K562 (cell line): ENCODE data around the gene PSMB4. TPM values are rescaled to one million over a fixed set of nuclear protein-coding genes. Genes with fewer than 3 reads are reported as not detected.
A peak's percentile ranks its signal among the peaks of the same experiment; 100 is the strongest.

Experiments used
- ARID2 ChIP-seq: fragments of 450-650 bp; IDR thresholded peaks from 2 replicates; pipeline ENCODE4 v1.6.1; 2017; ENCODE audit warnings: antibody characterized with exemption, mild to moderate bottlenecking
- ATF4 ChIP-seq: fragments of 450-650 bp; formaldehyde crosslinking; IDR thresholded peaks from 2 replicates; pipeline ENCODE4 v1.4.0; 2022; ENCODE audit warnings: mild to moderate bottlenecking, moderate library complexity
- BRCA1 ChIP-seq, 2 experiments: fragments of 450-650 bp in 1 of 2; sonication (generic) in 1 of 2; formaldehyde crosslinking in 1 of 2; IDR thresholded peaks; 2 replicates each; pipeline versions ENCODE4 v1.5.0 to v1.6.1; 2017 to 2020; ENCODE audit warnings: mild to moderate bottlenecking in 1 of 2, missing genetic modification reagents in 1 of 2
- BRD4 ChIP-seq: fragments of 200-600 bp; sonication (generic); IDR thresholded peaks from 2 replicates; pipeline ENCODE4 v1.6.1; 2017; ENCODE audit warnings: inconsistent platforms
- CEBPB ChIP-seq: fragments of 450-650 bp; IDR thresholded peaks from 2 replicates; pipeline ENCODE4 v1.6.1; 2016; ENCODE audit warnings: missing genetic modification characterization, missing compliant biosample characterization
- GTF2F1 ChIP-seq: IDR thresholded peaks from 2 replicates; pipeline ENCODE4 v1.6.1; 2011; ENCODE audit warnings: low read depth, low read length, improper control_type of control experiment
- HNRNPUL1 ChIP-seq: fragments of 200-400 bp; formaldehyde crosslinking; IDR thresholded peaks from 2 replicates; pipeline ENCODE4 v1.6.1; 2017; ENCODE audit warnings: low read length
- ILF3 ChIP-seq: fragments of 450-650 bp; IDR thresholded peaks from 2 replicates; pipeline ENCODE4 v1.6.1; 2018; ENCODE audit warnings: antibody characterized with exemption, mild to moderate bottlenecking, moderate library complexity, borderline replicate concordance
- JUNB ChIP-seq: fragments of 450-650 bp; formaldehyde crosslinking; conservative IDR thresholded peaks from 2 replicates; pipeline ENCODE4 v1.4.0; 2020; ENCODE audit warnings: mild to moderate bottlenecking
- MAFG ChIP-seq: fragments of 450-650 bp; conservative IDR thresholded peaks from 2 replicates; pipeline ENCODE4 v1.6.1; 2016; ENCODE audit warnings: missing genetic modification characterization, missing compliant biosample characterization
- MEF2D ChIP-seq: conservative IDR thresholded peaks from 2 replicates; pipeline ENCODE4 v1.6.1; 2016; ENCODE audit warnings: low read depth, missing genetic modification characterization, missing compliant biosample characterization
- NCOA2 ChIP-seq, 2 experiments: fragments of 450-650 bp; IDR thresholded peaks; 2 replicates each; pipeline ENCODE4 v1.6.1; 2018; ENCODE audit warnings: mild to moderate bottlenecking in 2 of 2, moderate library complexity in 1 of 2; ENCODE audit not compliant: partially characterized antibody in 2 of 2
- POLR2AphosphoS5 ChIP-seq: IDR thresholded peaks from 2 replicates; pipeline ENCODE4 v1.6.1; 2011; ENCODE audit warnings: mild to moderate bottlenecking, low read depth, low read length, moderate library complexity; ENCODE audit not compliant: control insufficient read depth, insufficient read depth
- PRPF4 ChIP-seq: fragments of 200-400 bp; formaldehyde crosslinking; IDR thresholded peaks from one replicate; pipeline ENCODE4 v1.6.1; 2017; ENCODE audit warnings: low read length, low read depth, mild to moderate bottlenecking; ENCODE audit not compliant: insufficient read depth, poor library complexity, severe bottlenecking
- RB1 ChIP-seq: fragments of 450-650 bp; IDR thresholded peaks from 2 replicates; pipeline ENCODE4 v1.6.1; 2017; ENCODE audit warnings: low read depth, mild to moderate bottlenecking
- RNF2 ChIP-seq: sonication (generic); IDR thresholded peaks from 2 replicates; pipeline ENCODE4 v1.6.1; 2016
- U2AF1 ChIP-seq: fragments of 200-400 bp; formaldehyde crosslinking; optimal IDR thresholded peaks from 2 replicates; pipeline ENCODE3; 2017; ENCODE audit warnings: mild to moderate bottlenecking, low read depth, low read length, moderate library complexity
- ZBTB11 ChIP-seq, 3 experiments: fragments of 200-800 bp in 1 of 3; fragments of 250-450 bp in 1 of 3; fragments of 450-650 bp in 1 of 3; sonication (Bioruptor Pico) in 1 of 3; sonication (Bioruptor generic) in 1 of 3; formaldehyde crosslinking in 1 of 3; IDR thresholded peaks; 2 replicates each; pipeline versions ENCODE4 v1.6.1 to v1.8.0; 2016 to 2022; ENCODE audit warnings: mild to moderate bottlenecking in 2 of 3, missing genetic modification characterization in 2 of 3, missing compliant biosample characterization in 1 of 3, moderate library complexity in 1 of 3
- ZNF3 ChIP-seq: fragments of 250-450 bp; sonication (Bioruptor Pico); IDR thresholded peaks from 2 replicates; pipeline ENCODE4 v1.5.0; 2021; ENCODE audit warnings: mild to moderate bottlenecking, moderate library complexity
- ZNF696 ChIP-seq: fragments of 250-450 bp; sonication (Bioruptor Pico); conservative IDR thresholded peaks from 2 replicates; pipeline ENCODE4 v1.4.0; 2020; ENCODE audit warnings: mild to moderate bottlenecking, moderate library complexity
- ZNF717 ChIP-seq: fragments of 250-450 bp; sonication (Bioruptor Pico); IDR thresholded peaks from 2 replicates; pipeline ENCODE4 v1.5.0; 2021
- ZNF740 ChIP-seq, 3 experiments: fragments of 200-800 bp in 1 of 3; sonication (Bioruptor generic) in 1 of 3; sonication (generic) in 1 of 3; formaldehyde crosslinking in 1 of 3; IDR thresholded peaks; 2 replicates each; pipeline versions ENCODE4 v1.6.1 to v1.8.0; 2016 to 2022; ENCODE audit warnings: mild to moderate bottlenecking in 2 of 3, missing compliant biosample characterization in 2 of 3, missing genetic modification characterization in 2 of 3, missing genetic modification reagents in 1 of 3
- ZNF77 ChIP-seq: fragments of 250-450 bp; sonication (Bioruptor Pico); IDR thresholded peaks from 2 replicates; pipeline ENCODE4 v1.5.0; 2020
- polyA plus RNA-seq, 8 experiments: library from polyadenylated mRNA; depleted of rRNA in 4 of 8; stranded (reverse) in 5 of 8; unstranded in 3 of 8; fragments of >200 nt; fragmentation: Nextera tagmentation in 2 of 8; fragmentation: Illumina TruSeq in 1 of 8; extraction: Ambion mirVana in 2 of 8; extraction: Trizol in 1 of 8; gene quantifications; 2 replicates each; pipeline versions ENCODE4 v1.2.1 to v1.2.3, GENCODE V29; 2011 to 2014; ENCODE audit warnings: inconsistent platforms in 1 of 8, missing spikeins in 1 of 8
- total RNA-seq, 7 experiments: library from RNA; depleted of rRNA in 6 of 7; stranded (reverse); fragments of >200 nt in 6 of 7; fragmentation: Illumina TruSeq in 2 of 7; extraction: Trizol in 2 of 7; gene quantifications; 2 replicates each; pipeline versions ENCODE4 v1.2.1 to v1.2.3, GENCODE V29; 2011 to 2021; ENCODE audit warnings: low replicate concordance in 1 of 7

Gene PSMB4
- total and polyA plus RNA-seq, 9 of the 15 experiments (the other 6 are each of a cell fraction or from before 2014, with no cell fraction given) = 397 to 674 (median 475) TPM

GRCh38 chr1:151399324-151400171, at the start of gene PSMB4 (continued):
- no peak for TF ChIP-seq BRCA1 (IDR thresholded peaks at IDR 0.05)
- no peak for TF ChIP-seq BRCA1 (CRISPR knock-in tag; IDR thresholded peaks at IDR 0.05)
- no peak for TF ChIP-seq HNRNPUL1
- no peak for TF ChIP-seq NCOA2 (IDR thresholded peaks at IDR 0.05; ENCODE audit: partially characterized antibody in 2 of 2)
- TF ChIP-seq MAFG = peak; percentile 29; the same call in 1 of the 2 replicates
- TF ChIP-seq ATF4 (CRISPR knock-in tag) = no peak
- TF ChIP-seq ZNF717 (CRISPR knock-in tag) = no peak
- TF ChIP-seq ARID2 = 0 out of 2 replicates have a peak, but pooled peaks have one; percentile 3
- TF ChIP-seq ZNF696 = no peak
- no peak for TF ChIP-seq ZNF740 (CRISPR knock-in tag; IDR thresholded peaks at IDR 0.05)
- no peak for TF ChIP-seq ZNF740 (tag; IDR thresholded peaks at IDR 0.05)
- peak; percentile 96 for TF ChIP-seq POLR2AphosphoS5
- TF ChIP-seq ILF3 = no peak
- TF ChIP-seq ZNF77 (CRISPR knock-in tag) = no peak
- no peak for TF ChIP-seq JUNB (CRISPR knock-in tag)
- peak; percentile 98 for TF ChIP-seq CEBPB (tag)
- TF ChIP-seq MEF2D (tag) = no peak
- no peak for TF ChIP-seq RNF2
- TF ChIP-seq GTF2F1 = no peak
- no peak for TF ChIP-seq RB1
- TF ChIP-seq U2AF1 = no peak
- no peak for TF ChIP-seq BRD4
- no peak for TF ChIP-seq ZNF3 (CRISPR knock-in tag)
- TF ChIP-seq PRPF4 = no peak
- peak in 2 of 3 experiments; percentile 24 to 92; a peak in 3 of 6 replicates for TF ChIP-seq ZBTB11 (CRISPR knock-in tag; IDR thresholded peaks at IDR 0.05)
